K562 (cell line): Measurements from ENCODE around the gene CPN2. TPM values are rescaled to one million over a fixed set of nuclear protein-coding genes. Genes with fewer than 3 reads are reported as not detected.

Experiments used
- ADNP ChIP-seq: fragments of 200-800 bp; sonication (Bioruptor generic); IDR thresholded peaks from 2 replicates; pipeline ENCODE4 v1.6.1; 2016; ENCODE audit warnings: missing genetic modification characterization, missing compliant biosample characterization
- ARHGAP35 ChIP-seq: fragments of 450-650 bp; IDR thresholded peaks from 2 replicates; pipeline ENCODE4 v1.6.1; 2018; ENCODE audit not compliant: partially characterized antibody
- BCOR ChIP-seq: fragments of 450-650 bp; IDR thresholded peaks from 2 replicates; pipeline ENCODE4 v1.6.1; 2016
- BHLHE40 ChIP-seq: IDR thresholded peaks from 2 replicates; pipeline ENCODE4 v1.6.1; 2011; ENCODE audit warnings: low read length, improper control_type of control experiment
- ELF2 ChIP-seq: fragments of 250-450 bp; sonication (Bioruptor Pico); IDR thresholded peaks from 2 replicates; pipeline ENCODE4 v1.5.0; 2021; ENCODE audit warnings: mild to moderate bottlenecking
- ELF4 ChIP-seq: fragments of 450-650 bp; formaldehyde crosslinking; IDR thresholded peaks from 2 replicates; pipeline ENCODE4 v1.4.0; 2022; ENCODE audit warnings: missing genetic modification characterization
- HDAC1 ChIP-seq, 2 experiments: fragments of 450-650 bp; IDR thresholded peaks; 2 replicates each; pipeline ENCODE4 v1.6.1; 2016 to 2017; ENCODE audit warnings: inconsistent platforms in 1 of 2, mild to moderate bottlenecking in 1 of 2, moderate library complexity in 1 of 2
- HNRNPLL ChIP-seq: fragments of 200-400 bp; formaldehyde crosslinking; IDR thresholded peaks from 2 replicates; pipeline ENCODE4 v1.6.1; 2017; ENCODE audit warnings: low read length, low read depth, mild to moderate bottlenecking; ENCODE audit not compliant: poor library complexity, severe bottlenecking
- NCOR1 ChIP-seq: fragments of 450-650 bp; IDR thresholded peaks from 2 replicates; pipeline ENCODE4 v1.6.1; 2016; ENCODE audit warnings: mild to moderate bottlenecking, moderate library complexity
- RUNX1 ChIP-seq: sonication (generic); IDR thresholded peaks from 2 replicates; pipeline ENCODE4 v1.6.1; 2016; ENCODE audit warnings: antibody characterized with exemption, low read depth
- SRF ChIP-seq, 2 experiments: fragments of 250-450, 450-650 bp in 1 of 2; sonication (Bioruptor Pico) in 1 of 2; sonication (generic) in 1 of 2; formaldehyde crosslinking; IDR thresholded peaks; 2 replicates each; pipeline versions ENCODE4 v1.5.0 to v1.5.1; 2020 to 2022; ENCODE audit warnings: mild to moderate bottlenecking in 1 of 2, missing genetic modification reagents in 1 of 2
- SRSF7 ChIP-seq: fragments of 200-400 bp; formaldehyde crosslinking; optimal IDR thresholded peaks from 2 replicates; pipeline ENCODE3; 2017; ENCODE audit warnings: mild to moderate bottlenecking, low read depth, low read length
- SRSF9 ChIP-seq: fragments of 200-400 bp; formaldehyde crosslinking; IDR thresholded peaks from 2 replicates; pipeline ENCODE4 v1.6.1; 2017; ENCODE audit warnings: low read depth, low read length, borderline replicate concordance
- THAP7 ChIP-seq: fragments of 250-450 bp; sonication (Bioruptor Pico); IDR thresholded peaks from 2 replicates; pipeline ENCODE4 v1.5.0; 2021
- THRAP3 ChIP-seq: fragments of 450-650 bp; IDR thresholded peaks from 2 replicates; pipeline ENCODE4 v1.6.1; 2016; ENCODE audit warnings: mild to moderate bottlenecking, inconsistent platforms, borderline replicate concordance
- USF1 ChIP-seq: sonication (generic); formaldehyde crosslinking; IDR thresholded peaks from 2 replicates; pipeline ENCODE4 v1.9.0; 2022; ENCODE audit warnings: mild to moderate bottlenecking, missing genetic modification reagents
- polyA plus RNA-seq, 8 experiments: library from polyadenylated mRNA; depleted of rRNA in 4 of 8; stranded (reverse) in 5 of 8; unstranded in 3 of 8; fragments of >200 nt; fragmentation: Nextera tagmentation in 2 of 8; fragmentation: Illumina TruSeq in 1 of 8; extraction: Ambion mirVana in 2 of 8; extraction: Trizol in 1 of 8; gene quantifications; 2 replicates each; pipeline versions ENCODE4 v1.2.1 to v1.2.3, GENCODE V29; 2011 to 2014; ENCODE audit warnings: inconsistent platforms in 1 of 8, missing spikeins in 1 of 8
- total RNA-seq, 7 experiments: library from RNA; depleted of rRNA in 6 of 7; stranded (reverse); fragments of >200 nt in 6 of 7; fragmentation: Illumina TruSeq in 2 of 7; extraction: Trizol in 2 of 7; gene quantifications; 2 replicates each; pipeline versions ENCODE4 v1.2.1 to v1.2.3, GENCODE V29; 2011 to 2021; ENCODE audit warnings: low replicate concordance in 1 of 7

The CPN2 gene
- total and polyA plus RNA-seq, 9 of the 15 experiments (the other 6 are each of a cell fraction or from before 2014, with no cell fraction given): not detected

GRCh38 chr3:194324823-194325327, 26.3 kb downstream of the CPN2 start (continued):
- TF ChIP-seq NCOR1: no peak
- no peak for TF ChIP-seq SRF (CRISPR knock-in tag; IDR thresholded peaks at IDR 0.05)
- TF ChIP-seq HDAC1 (IDR thresholded peaks at IDR 0.05): peak in 1 of 2 experiments; percentile 59; a peak in 1 of 4 replicates
- no peak for TF ChIP-seq SRSF7
- no peak for TF ChIP-seq BHLHE40
- TF ChIP-seq RUNX1: no peak
- TF ChIP-seq SRSF9: no peak
- TF ChIP-seq HNRNPLL: no peak
- TF ChIP-seq ARHGAP35: peak; percentile 32
- peak; percentile 11; the same call in 1 of the 2 replicates for TF ChIP-seq ELF4 (CRISPR knock-in tag)
- peak; percentile 97 for TF ChIP-seq ADNP (tag)
- TF ChIP-seq THRAP3: 0 out of 2 replicates have a peak, but pooled peaks have one; percentile 44
- no peak for TF ChIP-seq ELF2 (CRISPR knock-in tag)
- TF ChIP-seq BCOR: peak; percentile 34; the same call in 1 of the 2 replicates
- TF ChIP-seq THAP7 (CRISPR knock-in tag): no peak
- 0 out of 2 replicates have a peak, but pooled peaks have one; percentile 10 for TF ChIP-seq USF1 (CRISPR knock-in tag)
